Right atrium auricular region (tissue), 2 donors: ENCODE results near the gene TNFRSF4. TPM values are rescaled to one million over a fixed set of nuclear protein-coding genes. Genes with fewer than 3 reads are reported as not detected.

Source experiments
- DNase-seq: peaks from one replicate; pipeline ENCODE4 v3.0.0-alpha.2; 2019; ENCODE audit warnings: low spot score
- H3K27ac ChIP-seq, 2 donors: fragments of 200-600 bp; sonication (generic); 1 replicate in 1 of 2; 2 replicates in 1 of 2; pipeline ENCODE4 v1.5.1; 2016 to 2019
- H3K27me3 ChIP-seq, 2 donors: fragments of 200-600 bp; sonication (generic); one replicate each; pipeline versions ENCODE4 v1.5.1 to v1.6.0; 2017 to 2019
- H3K36me3 ChIP-seq: fragments of 200-600 bp; sonication (generic); one replicate; pipeline ENCODE4 v1.5.1; 2016
- H3K4me1 ChIP-seq, 2 donors: fragments of 200-600 bp; sonication (generic); one replicate each; pipeline versions ENCODE4 v1.5.1 to v1.6.0; 2017 to 2019
- H3K4me3 ChIP-seq, 2 donors: fragments of 200-600 bp; sonication (generic); 1 replicate in 1 of 2; 2 replicates in 1 of 2; pipeline ENCODE4 v1.5.1; 2017 to 2019; ENCODE audit warnings: mild to moderate bottlenecking in 1 of 2, moderate library complexity in 1 of 2
- H3K9me3 ChIP-seq, 2 donors: fragments of 200-600 bp; sonication (generic); one replicate each; pipeline ENCODE4 v1.5.1; 2019
- CTCF ChIP-seq, 2 donors: fragments of 200-600 bp; sonication (generic); IDR thresholded peaks; one replicate each; pipeline ENCODE4 v1.5.1; 2019; ENCODE audit warnings: antibody characterized with exemption in 2 of 2
- total RNA-seq, 2 donors: library from RNA; depleted of rRNA; stranded (reverse); fragments of >200 nt; gene quantifications; one replicate each; pipeline ENCODE4 v1.1.0, GENCODE V29; 2016

The TNFRSF4 gene
- total RNA-seq, 2 donors from 2014 or later, result 0.59 to 0.79 TPM

GRCh38 chr1:1243266-1243660 lies 29.3 kb upstream of the TNFRSF4 start:
- DNase-seq, result no peak
- Histone ChIP-seq H3K36me3 (no peaks in the 10 kb centered on the region), H3K4me3 (no peak overlapping the region), H3K4me1 (peaks cover 0 to 14% of the 10 kb centered on the region in 2 donors), H3K9me3 (no peaks in the 10 kb centered on the region), H3K27ac (no peak overlapping the region), H3K27me3 (peaks cover 8 to 11% of the 10 kb centered on the region in 2 donors)
- no peak for TF ChIP-seq CTCF (IDR thresholded peaks at IDR 0.05)

GRCh38 chr1:1242461-1243265 lies 28.7 kb upstream of the TNFRSF4 start:
- Histone ChIP-seq H3K4me3 (no peak overlapping the region), H3K4me1 (peaks cover 0 to 14% of the 10 kb centered on the region in 2 donors), H3K9me3 (no peaks in the 10 kb centered on the region), H3K27ac (no peak overlapping the region), H3K36me3 (no peaks in the 10 kb centered on the region), H3K27me3 (peaks cover 8 to 11% of the 10 kb centered on the region in 2 donors)
- no peak for DNase-seq
- TF ChIP-seq CTCF (IDR thresholded peaks at IDR 0.05), result no peak

- Histone ChIP-seq H3K4me3 (no peak overlapping the region), H3K27me3 (peaks cover 8 to 11% of the 10 kb centered on the region in 2 donors), H3K27ac (no peak overlapping the region), H3K9me3 (no peaks in the 10 kb centered on the region), H3K4me1 (peaks cover 0 to 16% of the 10 kb centered on the region in 2 donors), H3K36me3 (no peaks in the 10 kb centered on the region)
- DNase-seq, result no peak
- TF ChIP-seq CTCF (IDR thresholded peaks at IDR 0.05), result no peak
Observed at GRCh38 chr1:1241588-1242219, 27.8 kb upstream of the TNFRSF4 start.

- DNase-seq, result no peak
- H3K9me3 ChIP-seq, result no peaks in the 10 kb centered on the region
- no peak overlapping the region for H3K4me3 ChIP-seq
- TF ChIP-seq CTCF (IDR thresholded peaks at IDR 0.05), result no peak
- no peaks in the 10 kb centered on the region for H3K36me3 ChIP-seq
- no peak overlapping the region for H3K27ac ChIP-seq
- H3K27me3 ChIP-seq, result peaks cover 4 to 11% of the 10 kb centered on the region in 2 donors
- peaks cover 0 to 9% of the 10 kb centered on the region in 2 donors for H3K4me1 ChIP-seq
Observed at GRCh38 chr1:1240822-1241587, 27.1 kb upstream of the TNFRSF4 start.

- Histone ChIP-seq H3K36me3 (no peaks in the 10 kb centered on the region), H3K4me1 (peaks cover 0 to 7% of the 10 kb centered on the region in 2 donors), H3K9me3 (no peaks in the 10 kb centered on the region), H3K4me3 (no peak overlapping the region), H3K27me3 (peaks cover 0 to 8% of the 10 kb centered on the region in 2 donors), H3K27ac (no peak overlapping the region)
- TF ChIP-seq CTCF (IDR thresholded peaks at IDR 0.05), result no peak
- DNase-seq, result no peak
Observed at GRCh38 chr1:1240348-1240732, 26.4 kb upstream of the TNFRSF4 start.
